B cell (primary cell): ENCODE data around the gene MAML3. TPM values are rescaled to one million over a fixed set of nuclear protein-coding genes. Genes with fewer than 3 reads are reported as not detected.

ENCODE experiments used
- ATAC-seq: fragments of 200-7000 bp; cut with Tn5 transposase; one replicate; pipeline ENCODE4 v1.10.0; 2021; ENCODE audit warnings: low read depth, mild to moderate bottlenecking, moderate number of reproducible peaks, moderate library complexity
- CTCF ChIA-PET: fragments of 350-600 bp; sonication (Branson Sonifier 250); formaldehyde crosslinking; loops from one replicate; lab custom pipeline; 2021; ENCODE audit warnings: antibody characterized with exemption, inconsistent platforms; lab: Charles Lee
- POLR2A ChIA-PET: fragments of 350-600 bp; sonication (Branson Sonifier 250); formaldehyde crosslinking; loops from one replicate; lab custom pipeline; 2021; ENCODE audit warnings: antibody characterized with exemption; lab: Charles Lee
- DNase-seq: peaks from one replicate; pipeline ENCODE4 v3.0.0; 2013
- H2AFZ ChIP-seq: 2 replicates; pipeline ENCODE4 v1.6.1; 2012; ENCODE audit warnings: mild to moderate bottlenecking, low read depth, low read length; ENCODE audit not compliant: insufficient read depth, poor library complexity, severe bottlenecking
- H3K27ac ChIP-seq, 2 donors: 1 replicate in 1 of 2; 2 replicates in 1 of 2; pipeline ENCODE4 v1.5.1; 2012 to 2013; ENCODE audit warnings: low read length in 2 of 2, mild to moderate bottlenecking in 2 of 2, moderate library complexity in 1 of 2
- H3K27me3 ChIP-seq, 4 experiments: fragments of 200-600 bp in 1 of 4; sonication (generic) in 1 of 4; replicated peaks in 1 of 4; 1 replicate in 2 of 4; 2 replicates in 2 of 4; pipeline versions ENCODE4 v1.6.1 to v1.7.0; 2013 to 2016; ENCODE audit warnings: low read length in 3 of 4, mild to moderate bottlenecking in 2 of 4, mixed read lengths in 1 of 4, moderate library complexity in 1 of 4; ENCODE audit not compliant: insufficient read depth in 4 of 4, control insufficient read depth in 3 of 4; ENCODE audit errors: control extremely low read depth in 1 of 4
- H3K36me3 ChIP-seq, 2 experiments: replicated peaks in 1 of 2; 1 replicate in 1 of 2; 2 replicates in 1 of 2; pipeline versions ENCODE4 v1.6.1 to v1.7.1; 2013; ENCODE audit warnings: low read length in 1 of 2; ENCODE audit not compliant: insufficient read depth in 2 of 2, control insufficient read depth in 1 of 2; ENCODE audit errors: control extremely low read depth in 1 of 2, extremely low read depth in 1 of 2
- H3K4me1 ChIP-seq, 2 donors: fragments of 200-600 bp in 1 of 2; sonication (generic) in 1 of 2; 1 replicate in 1 of 2; 2 replicates in 1 of 2; pipeline versions ENCODE4 v1.5.1 to v1.6.1; 2013 to 2017; ENCODE audit warnings: low read length in 2 of 2; ENCODE audit not compliant: control insufficient read depth in 2 of 2, insufficient read depth in 2 of 2
- H3K4me2 ChIP-seq: replicated peaks from 2 replicates; pipeline ENCODE3; 2012; ENCODE audit warnings: mild to moderate bottlenecking, low read depth, low read length; ENCODE audit not compliant: poor library complexity, severe bottlenecking
- H3K4me3 ChIP-seq, 5 experiments: fragments of 200-600 bp in 1 of 5; sonication (generic) in 1 of 5; 1 replicate in 3 of 5; 2 replicates in 2 of 5; pipeline versions ENCODE4 v1.5.1 to v1.7.0; 2011 to 2016; ENCODE audit warnings: low read length in 4 of 5, mild to moderate bottlenecking in 4 of 5, low read depth in 2 of 5, control low read depth in 1 of 5, moderate library complexity in 1 of 5; ENCODE audit not compliant: insufficient read depth in 1 of 5; ENCODE audit errors: control extremely low read depth in 1 of 5, extremely low read depth in 1 of 5
- H3K79me2 ChIP-seq: fragments of 200-600 bp; sonication (generic); one replicate; pipeline ENCODE4 v1.6.0; 2016; ENCODE audit warnings: low read length; ENCODE audit not compliant: control insufficient read depth, insufficient read depth
- H3K9ac ChIP-seq: fragments of 200-600 bp; sonication (generic); 2 replicates; pipeline ENCODE4 v1.6.1; 2017; ENCODE audit warnings: mild to moderate bottlenecking, low read length, moderate library complexity
- H3K9me3 ChIP-seq, 3 donors: one replicate each; pipeline versions ENCODE4 v1.6.1 to v1.7.1; 2013; ENCODE audit warnings: low read length in 2 of 3; ENCODE audit not compliant: control insufficient read depth in 2 of 3, insufficient read depth in 1 of 3; ENCODE audit errors: control extremely low read depth in 1 of 3
- H4K20me1 ChIP-seq: 2 replicates; pipeline ENCODE4 v1.6.0; 2012; ENCODE audit warnings: mild to moderate bottlenecking, low read length; ENCODE audit not compliant: insufficient read depth, control insufficient read depth, poor library complexity, severe bottlenecking
- H3K27ac Mint-ChIP-seq: one replicate; pipeline ENCODE4 v1.8.0; 2021; ENCODE audit warnings: mixed read lengths
- H3K27me3 Mint-ChIP-seq: one replicate; pipeline ENCODE4 v1.8.0; 2021; ENCODE audit warnings: mixed read lengths
- H3K4me1 Mint-ChIP-seq: one replicate; pipeline ENCODE4 v1.8.0; 2021; ENCODE audit warnings: mixed read lengths
- H3K4me3 Mint-ChIP-seq: one replicate; pipeline ENCODE4 v1.8.0; 2021; ENCODE audit warnings: mixed read lengths
- H3K9me3 Mint-ChIP-seq: one replicate; pipeline ENCODE4 v1.8.0; 2022; ENCODE audit warnings: mixed read lengths; ENCODE audit not compliant: insufficient read depth
- EZH2 ChIP-seq: IDR thresholded peaks from 2 replicates; pipeline ENCODE4 v1.6.1; 2012; ENCODE audit warnings: borderline replicate concordance, low read depth, mild to moderate bottlenecking, moderate library complexity, low read length; ENCODE audit not compliant: insufficient read depth, poor library complexity, severe bottlenecking
- WGBS: methylation state at CpG from one replicate; pipeline ENCODE4 v1.1.5; 2013; ENCODE audit warnings: missing lambda C conversion rate; ENCODE audit not compliant: insufficient coverage; 5-methylcytosine and 5-hydroxymethylcytosine counted together
- intact Hi-C: fragments of 100-400 bp; cut with micrococcal nuclease; formaldehyde crosslinking; loops from one replicate; pipeline ENCODE4 v1.10.0; 2022
- polyA plus RNA-seq: library from polyadenylated mRNA; depleted of rRNA; stranded (reverse); fragments of >200 nt; gene quantifications from 2 replicates; pipeline ENCODE4 v1.2.3, GENCODE V29; 2012
- total RNA-seq, 2 donors: library from RNA; stranded (reverse); fragments of 120-200 nt in 1 of 2; gene quantifications; 1 replicate in 1 of 2; 2 replicates in 1 of 2; pipeline versions ENCODE4 v1.2.3 to v1.2.4, GENCODE V29; 2013 to 2022
- TF ChIP-seq, protein P1 (sequence below): fragments of 200-600 bp; IDR thresholded peaks from one replicate; pipeline ENCODE4 v1.8.0; 2022; ENCODE audit warnings: antibody characterized with exemption, mild to moderate bottlenecking

MAML3 gene
- total and polyA plus RNA-seq, 2 donors (not counting 1 experiment from before 2014, with no cell fraction given): 0.94 to 5.3 TPM

DNA sequence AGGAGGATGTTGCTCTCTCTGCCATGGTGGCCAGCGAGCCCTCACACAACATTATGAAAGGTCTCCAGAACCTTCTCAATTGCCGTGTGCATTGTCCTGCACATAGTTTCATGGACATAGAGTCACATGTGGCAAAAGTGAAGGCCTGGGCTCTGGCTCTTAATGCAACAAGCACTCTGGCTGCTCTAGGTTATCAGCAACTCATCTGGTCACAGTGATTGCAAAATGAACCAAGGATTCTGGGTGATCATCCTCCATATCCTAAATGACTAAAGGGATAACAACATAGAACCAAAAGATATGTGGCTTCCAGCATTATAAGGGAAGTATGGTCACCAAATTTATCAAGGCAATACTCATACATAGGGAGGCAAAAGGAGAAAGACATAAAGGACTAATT is 313.2 kb downstream of the MAML3 start:
- H4K20me1 ChIP-seq: no peaks in the 10 kb centered on the region
- no peak overlapping the region for H3K4me3 ChIP-seq
- H3K4me1 Mint-ChIP-seq: peaks cover 3% of the 10 kb centered on the region
- no peaks in the 10 kb centered on the region for H3K79me2 ChIP-seq
- H3K27ac Mint-ChIP-seq: no peak overlapping the region
- H3K36me3 ChIP-seq: no peaks in the 10 kb centered on the region
- peaks cover 3% of the 10 kb centered on the region for H3K27me3 Mint-ChIP-seq
- CTCF ChIA-PET: no interaction called here
- no peak overlapping the region for H2AFZ ChIP-seq
- no peak overlapping the region for H3K4me3 Mint-ChIP-seq
- no peak overlapping the region for H3K9ac ChIP-seq
- H3K27ac ChIP-seq: no peak overlapping the region
- H3K27me3 ChIP-seq: peaks cover 0 to 3% (median 0%) of the 10 kb centered on the region in 4 experiments
- H3K4me1 ChIP-seq: peaks cover 0 to 4% of the 10 kb centered on the region in 2 donors
- intact Hi-C loops: no loop called here
- POLR2A ChIA-PET: no interaction called here
- TF ChIP-seq EZH2: no peak
- TF ChIP-seq, protein P1, sequence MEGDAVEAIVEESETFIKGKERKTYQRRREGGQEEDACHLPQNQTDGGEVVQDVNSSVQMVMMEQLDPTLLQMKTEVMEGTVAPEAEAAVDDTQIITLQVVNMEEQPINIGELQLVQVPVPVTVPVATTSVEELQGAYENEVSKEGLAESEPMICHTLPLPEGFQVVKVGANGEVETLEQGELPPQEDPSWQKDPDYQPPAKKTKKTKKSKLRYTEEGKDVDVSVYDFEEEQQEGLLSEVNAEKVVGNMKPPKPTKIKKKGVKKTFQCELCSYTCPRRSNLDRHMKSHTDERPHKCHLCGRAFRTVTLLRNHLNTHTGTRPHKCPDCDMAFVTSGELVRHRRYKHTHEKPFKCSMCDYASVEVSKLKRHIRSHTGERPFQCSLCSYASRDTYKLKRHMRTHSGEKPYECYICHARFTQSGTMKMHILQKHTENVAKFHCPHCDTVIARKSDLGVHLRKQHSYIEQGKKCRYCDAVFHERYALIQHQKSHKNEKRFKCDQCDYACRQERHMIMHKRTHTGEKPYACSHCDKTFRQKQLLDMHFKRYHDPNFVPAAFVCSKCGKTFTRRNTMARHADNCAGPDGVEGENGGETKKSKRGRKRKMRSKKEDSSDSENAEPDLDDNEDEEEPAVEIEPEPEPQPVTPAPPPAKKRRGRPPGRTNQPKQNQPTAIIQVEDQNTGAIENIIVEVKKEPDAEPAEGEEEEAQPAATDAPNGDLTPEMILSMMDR: no peak
- no peak for DNase-seq
- no peak overlapping the region for H3K4me2 ChIP-seq
- ATAC-seq: no peak
- 100% methylated on average over 1 of the region's 2 CpGs for WGBS
- no peaks in the 10 kb centered on the region for H3K9me3 Mint-ChIP-seq
- H3K9me3 ChIP-seq: no peaks in the 10 kb centered on the region

DNA sequence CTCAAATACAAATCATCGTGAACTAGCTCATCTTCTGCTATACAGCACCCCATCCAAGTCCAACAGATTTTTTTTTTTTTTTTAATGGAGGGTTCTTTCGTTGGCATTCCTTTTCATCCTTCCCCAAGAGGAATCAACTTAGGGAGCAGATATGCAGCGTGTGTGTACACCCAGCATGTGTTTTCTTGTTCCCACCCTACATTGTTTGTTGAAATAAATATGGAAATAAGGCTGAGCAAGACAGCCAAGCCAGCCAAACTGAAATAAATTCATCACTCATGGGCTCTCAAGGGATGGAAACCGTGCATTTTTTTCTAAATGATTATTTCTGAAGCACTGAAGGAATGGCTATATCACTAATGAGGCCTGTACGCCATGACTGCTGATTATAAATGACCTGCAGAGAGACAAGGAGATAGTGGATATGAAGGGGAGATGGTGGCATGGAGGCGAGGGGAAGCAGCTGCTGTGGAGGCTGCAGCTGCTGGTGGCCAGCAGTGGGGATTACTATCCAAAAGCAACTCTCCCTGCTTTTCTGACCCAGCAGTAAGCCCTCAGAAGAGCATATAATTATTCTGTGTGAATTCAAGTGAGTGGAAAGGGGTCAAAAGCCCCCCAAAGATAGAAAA is 314.5 kb downstream of the MAML3 start:
- Histone ChIP-seq H3K4me3 (no peak overlapping the region), H3K9me3 (no peaks in the 10 kb centered on the region), H3K36me3 (no peaks in the 10 kb centered on the region), H3K27ac (no peak overlapping the region), H3K4me2 (no peak overlapping the region), H3K79me2 (no peaks in the 10 kb centered on the region), H3K4me1 (peaks cover 0 to 4% of the 10 kb centered on the region in 2 donors), H3K9ac (no peak overlapping the region), H4K20me1 (no peaks in the 10 kb centered on the region), H3K27me3 (peaks cover 0 to 3% (median 0%) of the 10 kb centered on the region in 4 experiments), H2AFZ (no peak overlapping the region)
- Mint-ChIP-seq H3K27ac (no peak overlapping the region), H3K4me1 (peaks cover 3% of the 10 kb centered on the region), H3K9me3 (no peaks in the 10 kb centered on the region), H3K27me3 (no peaks in the 10 kb centered on the region), H3K4me3 (no peak overlapping the region)
- DNase-seq (no peak), ATAC-seq (no peak)
- CTCF ChIA-PET: no interaction called here
- TF ChIP-seq EZH2: no peak
- TF ChIP-seq, protein P1: no peak
- WGBS: 100% methylated on average over 1 of the region's 6 CpGs
- intact Hi-C loops: no loop called here
- POLR2A ChIA-PET: no interaction called here
